K562 (cell line): ENCODE measurements around the gene SS18. TPM values are rescaled to one million over a fixed set of nuclear protein-coding genes. Genes with fewer than 3 reads are reported as not detected.

Experiments used
- ATAC-seq: fragments of 200-7000 bp; cut with Tn5 transposase; 3 replicates; pipeline ENCODE4 v1.9.1; 2020; ENCODE audit warnings: moderate library complexity
- BruUV-seq: library from RNA; stranded (reverse); fragments of 400-500 nt; replicated peaks from 2 replicates; lab custom pipeline; 2021; lab: Mats Ljungman, UMichigan
- CTCF ChIA-PET: fragments of 300-600 bp; formaldehyde crosslinking; extraction: SDS; loops from one replicate; lab custom pipeline; 2021; ENCODE audit warnings: low intra/inter-chr PET ratio; lab: Yijun Ruan, JAX
- POLR2A ChIA-PET: fragments of 300-600, 350-650 bp; sonication (Branson Sonifier 250); formaldehyde crosslinking; extraction: SDS; loops from one replicate; lab custom pipeline; 2021; ENCODE audit warnings: antibody characterized with exemption, inconsistent platforms; lab: Yijun Ruan, JAX
- DNase-seq, 4 experiments: peaks; one replicate each; pipeline versions ENCODE4 v3.0.0 to v3.0.0-alpha.2; 2011 to 2018; ENCODE audit warnings: low spot score in 3 of 4, mixed read lengths in 3 of 4; ENCODE audit errors: extremely low read depth in 1 of 4
- FAIRE-seq: peaks from 2 replicates; lab custom pipeline; 2011; peaks lifted over from hg19 to GRCh38; lab: Jason Lieb, UNC
- H2AFZ ChIP-seq: 2 replicates; pipeline ENCODE4 v1.6.0; 2011; ENCODE audit warnings: low read depth, low read length, control low read depth, inconsistent platforms
- H3K27ac ChIP-seq: fragments of 200-600 bp; 3 replicates; pipeline ENCODE4 v1.8.0; 2011; ENCODE audit warnings: low read depth, mild to moderate bottlenecking, control low read depth, inconsistent platforms, low read length, moderate library complexity, mixed read lengths; ENCODE audit errors: extremely low read depth
- H3K27me3 ChIP-seq, 2 experiments: fragments of 300-600 bp in 1 of 2; 2 replicates in 1 of 2; 3 replicates in 1 of 2; pipeline versions ENCODE4 v1.6.0 to v1.8.0; 2011; ENCODE audit warnings: inconsistent platforms in 2 of 2, low read length in 2 of 2, mild to moderate bottlenecking in 1 of 2, mixed read lengths in 1 of 2, moderate library complexity in 1 of 2; ENCODE audit not compliant: control insufficient read depth in 2 of 2, insufficient read depth in 2 of 2
- H3K36me3 ChIP-seq: fragments of 300-600 bp; 3 replicates; pipeline ENCODE4 v1.8.0; 2011; ENCODE audit warnings: mild to moderate bottlenecking, low read length, inconsistent platforms; ENCODE audit not compliant: control insufficient read depth, insufficient read depth
- H3K4me1 ChIP-seq, 2 experiments: fragments of 200-600 bp in 1 of 2; replicated peaks in 1 of 2; 2 replicates in 1 of 2; 3 replicates in 1 of 2; pipeline versions ENCODE4 v1.5.1 to v1.8.0; 2011; ENCODE audit warnings: inconsistent platforms in 2 of 2, low read length in 2 of 2, mild to moderate bottlenecking in 1 of 2, mixed read lengths in 1 of 2, moderate library complexity in 1 of 2; ENCODE audit not compliant: control insufficient read depth in 2 of 2, insufficient read depth in 2 of 2
- H3K4me2 ChIP-seq: 2 replicates; pipeline ENCODE4 v1.6.1; 2011; ENCODE audit warnings: low read length, control low read depth, inconsistent platforms, mixed read lengths; ENCODE audit not compliant: insufficient read depth
- H3K4me3 ChIP-seq: fragments of 200-600 bp; sonication (generic), shearing (Covaris generic); 2 replicates; pipeline ENCODE4 v1.5.1; 2016; ENCODE audit warnings: control low read depth, inconsistent platforms
- H3K79me2 ChIP-seq: fragments of 200-600 bp; 3 replicates; pipeline ENCODE4 v1.8.0; 2011; ENCODE audit warnings: low read length, inconsistent platforms; ENCODE audit not compliant: control insufficient read depth, insufficient read depth
- H3K9ac ChIP-seq, 2 experiments: 2 replicates each; pipeline versions ENCODE4 v1.6.0 to v1.6.1; 2011; ENCODE audit warnings: low read depth in 2 of 2, low read length in 2 of 2, control low read depth in 1 of 2, inconsistent platforms in 1 of 2, mild to moderate bottlenecking in 1 of 2, mixed read lengths in 1 of 2; ENCODE audit not compliant: insufficient read depth in 1 of 2
- H3K9me1 ChIP-seq: one replicate; pipeline ENCODE4 v1.6.0; 2011; ENCODE audit warnings: inconsistent platforms, mild to moderate bottlenecking, low read length, moderate library complexity; ENCODE audit not compliant: control insufficient read depth, insufficient read depth
- H3K9me3 ChIP-seq: replicated peaks from 2 replicates; pipeline ENCODE4 v1.5.1; 2011; ENCODE audit warnings: low read depth, low read length, inconsistent platforms; ENCODE audit not compliant: control insufficient read depth, insufficient read depth
- H4K20me1 ChIP-seq: replicated peaks from 2 replicates; pipeline ENCODE4 v1.6.1; 2011; ENCODE audit warnings: low read length, inconsistent platforms, mixed read lengths; ENCODE audit not compliant: control insufficient read depth, insufficient read depth
- CHD2 ChIP-seq: IDR thresholded peaks from 2 replicates; pipeline ENCODE4 v1.6.1; 2011; ENCODE audit warnings: low read depth, low read length
- ELF1 ChIP-seq: fragments of 200-800 bp; sonication (Bioruptor generic); IDR thresholded peaks from 2 replicates; pipeline ENCODE4 v1.6.1; 2016; ENCODE audit warnings: missing genetic modification characterization, missing compliant biosample characterization
- EP300 ChIP-seq: IDR thresholded peaks from 2 replicates; pipeline ENCODE4 v1.6.1; 2012; ENCODE audit warnings: low read length, improper control_type of control experiment
- HDAC3 ChIP-seq: fragments of 450-650 bp; IDR thresholded peaks from 2 replicates; pipeline ENCODE4 v1.6.1; 2018; ENCODE audit warnings: borderline replicate concordance, mild to moderate bottlenecking, moderate library complexity; ENCODE audit not compliant: partially characterized antibody
- HMBOX1 ChIP-seq: sonication (generic); IDR thresholded peaks from 2 replicates; pipeline ENCODE4 v1.6.1; 2016
- NR3C1 ChIP-seq: sonication (generic); formaldehyde crosslinking; IDR thresholded peaks from 2 replicates; pipeline ENCODE4 v1.8.1; 2022; ENCODE audit warnings: missing genetic modification reagents
- OTX1 ChIP-seq: fragments of 450-650 bp; formaldehyde crosslinking; IDR thresholded peaks from 2 replicates; pipeline ENCODE4 v1.4.0; 2022; ENCODE audit warnings: mild to moderate bottlenecking
- SMARCA4 ChIP-seq: fragments of 450-650 bp; IDR thresholded peaks from 2 replicates; pipeline ENCODE4 v1.6.1; 2016
- TCF3 ChIP-seq: sonication (generic); formaldehyde crosslinking; IDR thresholded peaks from 2 replicates; pipeline ENCODE4 v1.4.0; 2020; ENCODE audit warnings: mild to moderate bottlenecking, missing genetic modification reagents
- TEAD4 ChIP-seq, 2 experiments: sonication (generic) in 1 of 2; formaldehyde crosslinking in 1 of 2; IDR thresholded peaks; 2 replicates each; pipeline versions ENCODE4 v1.6.1 to v1.8.0; 2012 to 2022; ENCODE audit warnings: borderline replicate concordance in 1 of 2, inconsistent platforms in 1 of 2, low read length in 1 of 2, mild to moderate bottlenecking in 1 of 2, missing genetic modification reagents in 1 of 2
- TRIM24 ChIP-seq, 2 experiments: fragments of 450-650 bp; IDR thresholded peaks; 2 replicates each; pipeline ENCODE4 v1.6.1; 2016
- ZBTB2 ChIP-seq: fragments of 450-650 bp; IDR thresholded peaks from 2 replicates; pipeline ENCODE4 v1.6.1; 2016; ENCODE audit warnings: antibody characterized with exemption
- ZFP36 ChIP-seq: fragments of 150-350 bp; IDR thresholded peaks from 2 replicates; pipeline ENCODE4 v1.6.1; 2018; ENCODE audit warnings: low read length, low read depth; ENCODE audit not compliant: partially characterized antibody
- ZNF239 ChIP-seq: fragments of 250-450 bp; sonication (Bioruptor Pico); IDR thresholded peaks from 2 replicates; pipeline ENCODE4 v1.4.0; 2020; ENCODE audit warnings: mild to moderate bottlenecking
- ZNF316 ChIP-seq: fragments of 450-650 bp; IDR thresholded peaks from 2 replicates; pipeline ENCODE4 v1.6.1; 2016
- WGBS: fragments of 100-300 bp; shearing (Covaris generic); methylation state at CpG from one replicate; pipeline ENCODE4 v1.1.6; 2016; ENCODE audit warnings: low coverage, mixed read lengths; ENCODE audit not compliant: insufficient coverage; ENCODE audit errors: missing lambda C conversion rate; 5-methylcytosine and 5-hydroxymethylcytosine counted together
- in situ Hi-C: fragments of 300-500 bp; cut with MboI; formaldehyde crosslinking; loops from 4 replicates; pipeline ENCODE4 v1.15.0; 2018; ENCODE audit warnings: inconsistent platforms, mixed read lengths
- intact Hi-C: fragments of 100-400 bp; cut with micrococcal nuclease; formaldehyde crosslinking; loops from 2 replicates; pipeline ENCODE4 v1.14.2; 2022
- polyA plus RNA-seq, 8 experiments: library from polyadenylated mRNA; depleted of rRNA in 4 of 8; stranded (reverse) in 5 of 8; unstranded in 3 of 8; fragments of >200 nt; fragmentation: Nextera tagmentation in 2 of 8; fragmentation: Illumina TruSeq in 1 of 8; extraction: Ambion mirVana in 2 of 8; extraction: Trizol in 1 of 8; gene quantifications; 2 replicates each; pipeline versions ENCODE4 v1.2.1 to v1.2.3, GENCODE V29; 2011 to 2014; ENCODE audit warnings: inconsistent platforms in 1 of 8, missing spikeins in 1 of 8
- total RNA-seq, 7 experiments: library from RNA; depleted of rRNA in 6 of 7; stranded (reverse); fragments of >200 nt in 6 of 7; fragmentation: Illumina TruSeq in 2 of 7; extraction: Trizol in 2 of 7; gene quantifications; 2 replicates each; pipeline versions ENCODE4 v1.2.1 to v1.2.3, GENCODE V29; 2011 to 2021; ENCODE audit warnings: low replicate concordance in 1 of 7

SS18 gene
- total and polyA plus RNA-seq, 9 of the 15 experiments (the other 6 are each of a cell fraction or from before 2014, with no cell fraction given) = 30.9 to 190 (median 102) TPM

DNA sequence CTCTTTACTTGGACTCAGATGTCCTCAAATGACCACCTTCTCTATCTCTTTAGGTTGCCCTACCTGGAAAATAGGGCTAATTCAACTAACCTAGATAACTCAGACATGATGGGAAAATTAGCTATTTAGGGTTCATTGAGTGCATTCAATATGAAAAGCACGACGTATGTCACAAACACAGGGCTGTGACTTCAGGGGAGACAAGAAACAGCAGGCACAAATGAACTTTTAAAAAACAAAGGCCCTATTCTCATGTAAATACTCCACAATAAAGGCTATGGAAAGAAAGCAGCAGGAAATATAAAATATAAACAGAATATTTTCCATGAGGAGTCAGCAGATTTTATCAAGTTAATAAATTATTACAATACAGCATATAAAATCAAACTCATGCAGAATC, 97.8 kb downstream of the SS18 start:
- Histone ChIP-seq H3K27me3 (no peaks in the 10 kb centered on the region), H4K20me1 (no peaks in the 10 kb centered on the region), H3K36me3 (no peaks in the 10 kb centered on the region), H3K79me2 (no peaks in the 10 kb centered on the region), H3K27ac (no peak overlapping the region), H3K9me1 (no peaks in the 10 kb centered on the region), H3K9ac (no peak overlapping the region), H3K9me3 (no peaks in the 10 kb centered on the region; the same call in 1 of the 2 replicates), H2AFZ (no peak overlapping the region), H3K4me1 (peaks cover 0 to 14% of the 10 kb centered on the region in 2 experiments; a peak in 3 of 5 replicates), H3K4me3 (no peak overlapping the region), H3K4me2 (no peak overlapping the region)
- DNase-seq (no peak), ATAC-seq (no peak), FAIRE-seq (no peak)
- no TSS peak for BruUV-seq
- in situ Hi-C loops = no loop called here
- TF ChIP-seq OTX1 (CRISPR knock-in tag) = no peak
- TF ChIP-seq ZFP36 = no peak
- TF ChIP-seq TRIM24 (IDR thresholded peaks at IDR 0.05) = no peak
- 0 out of 2 replicates have a peak, but pooled peaks have one; percentile 19 for TF ChIP-seq ZNF316
- ChIA-PET POLR2A (no interaction called here), CTCF (no interaction called here)
- intact Hi-C loops = no loop called here
- WGBS = 67% methylated on average over 2 of the region's 2 CpGs

GRCh38 chr18:25990473-25990872, 99.9 kb downstream of the SS18 start:
- Histone ChIP-seq H3K9me3 (no peaks in the 10 kb centered on the region; the same call in 1 of the 2 replicates), H3K9me1 (no peaks in the 10 kb centered on the region), H3K27me3 (no peaks in the 10 kb centered on the region), H3K79me2 (no peaks in the 10 kb centered on the region), H2AFZ (peak overlapping the region; percentile 83), H3K36me3 (no peaks in the 10 kb centered on the region), H3K4me2 (peak overlapping the region; percentile 47), H3K27ac (no peak overlapping the region), H3K4me3 (no peak overlapping the region), H3K4me1 (peaks cover 0 to 14% of the 10 kb centered on the region in 2 experiments; a peak in 3 of 5 replicates), H3K9ac (peak overlapping the region in 1 of 2 experiments; percentile 1; a peak in 1 of 4 replicates), H4K20me1 (no peaks in the 10 kb centered on the region)
- in situ Hi-C loops = no loop called here
- ChIA-PET CTCF (no interaction called here), POLR2A (no interaction called here)
- BruUV-seq = no TSS peak
- ATAC-seq (peak; percentile 70), FAIRE-seq (peak; percentile 80), DNase-seq (peak in 2 of 4 experiments; percentile 53 to 75)
- 11% methylated on average over 8 of the region's 8 CpGs for WGBS
- intact Hi-C loops = no loop called here
- TF ChIP-seq SMARCA4 (peak; percentile 61; the same call in 1 of the 2 replicates), EP300 (peak; percentile 64; the same call in 1 of the 2 replicates), ZNF239 (CRISPR knock-in tag) (peak; percentile 33; the same call in 1 of the 2 replicates), NR3C1 (CRISPR knock-in tag) (no peak), TCF3 (CRISPR knock-in tag) (0 out of 2 replicates have a peak, but pooled peaks have one; percentile 18), CHD2 (no peak), HDAC3 (no peak), TEAD4 (IDR thresholded peaks at IDR 0.05; ENCODE audit: low read length) (peak; percentile 23; the same call in 1 of the 2 replicates), TEAD4 (CRISPR knock-in tag; IDR thresholded peaks at IDR 0.05; ENCODE audit: borderline replicate concordance) (no peak), HMBOX1 (no peak), ZBTB2 (no peak), ELF1 (tag) (0 out of 2 replicates have a peak, but pooled peaks have one; percentile 28)
